SK-N-MC (cell line): Measurements from ENCODE around the gene RYR1.
"Not testable (repeated sequence)": the region's sequence is repeated elsewhere in the genome, so short reads cannot be mapped to it uniquely, and the experiment has no call there.

Source experiments
- DNase-seq: peaks from one replicate; pipeline ENCODE4 v3.0.0-alpha.2; 2011; ENCODE audit warnings: low read depth, low spot score
- H3K27ac ChIP-seq: fragments of 200-600 bp; sonication (generic); 2 replicates; pipeline ENCODE4 v1.5.1; 2016; ENCODE audit warnings: mixed run types
- H3K36me3 ChIP-seq: fragments of 200-600 bp; sonication (generic); 2 replicates; pipeline ENCODE4 v1.6.1; 2017; ENCODE audit warnings: antibody characterized with exemption, low read length, mixed read lengths; ENCODE audit not compliant: insufficient read depth
- H3K4me3 ChIP-seq: fragments of 200-600 bp; sonication (generic); 2 replicates; pipeline ENCODE4 v1.5.1; 2016
- H3K9ac ChIP-seq: fragments of 200-600 bp; sonication (generic); 2 replicates; pipeline ENCODE4 v1.8.0; 2017; ENCODE audit warnings: mixed run types, mixed read lengths; ENCODE audit not compliant: insufficient read length
- H3K9me3 ChIP-seq: fragments of 200-600 bp; sonication (generic); 2 replicates; pipeline ENCODE4 v1.6.1; 2017; ENCODE audit warnings: low read depth, mild to moderate bottlenecking, antibody characterized with exemption, low read length, moderate library complexity, mixed read lengths
- EZH2 ChIP-seq: fragments of 200-600 bp; sonication (generic); IDR thresholded peaks from one replicate; pipeline ENCODE4 v1.6.1; 2017; ENCODE audit warnings: antibody characterized with exemption
- FOXP2 ChIP-seq: optimal IDR thresholded peaks from 2 replicates; pipeline ENCODE3; 2011; ENCODE audit warnings: mild to moderate bottlenecking, moderate library complexity; ENCODE audit not compliant: insufficient read depth; ENCODE audit errors: extremely low read length, control extremely low read depth
- POLR2AphosphoS5 ChIP-seq: IDR thresholded peaks from 2 replicates; pipeline ENCODE4 v1.6.1; 2012; ENCODE audit warnings: mild to moderate bottlenecking, low read depth, low read length, borderline replicate concordance

Gene RYR1

GRCh38 chr19:38562096-38562495, 128.6 kb downstream of the RYR1 start:
- Histone ChIP-seq H3K27ac (no peak overlapping the region), H3K9ac (no peak overlapping the region), H3K9me3 (no peaks in the 10 kb centered on the region), H3K4me3 (no peak overlapping the region), H3K36me3 (no peaks in the 10 kb centered on the region)
- DNase-seq = no peak
- TF ChIP-seq FOXP2 (no peak), POLR2AphosphoS5 (no peak), EZH2 (no peak)

GRCh38 chr19:38563475-38563874, 130.0 kb downstream of the RYR1 start:
- Histone ChIP-seq H3K9ac (no peak overlapping the region), H3K27ac (no peak overlapping the region), H3K36me3 (no peaks in the 10 kb centered on the region), H3K9me3 (no peaks in the 10 kb centered on the region), H3K4me3 (no peak overlapping the region)
- no peak for DNase-seq
- TF ChIP-seq POLR2AphosphoS5 = no peak
- no peak for TF ChIP-seq FOXP2
- TF ChIP-seq EZH2 = no peak

GRCh38 chr19:38564981-38565690, 131.6 kb downstream of the RYR1 start:
- Histone ChIP-seq H3K36me3 (no peaks in the 10 kb centered on the region), H3K4me3 (no peak overlapping the region), H3K9ac (no peak overlapping the region), H3K27ac (no peak overlapping the region), H3K9me3 (no peaks in the 10 kb centered on the region)
- no peak for DNase-seq
- TF ChIP-seq POLR2AphosphoS5 = no peak
- no peak for TF ChIP-seq FOXP2
- no peak for TF ChIP-seq EZH2

- no peak overlapping the region for H3K4me3 ChIP-seq
- no peak overlapping the region for H3K27ac ChIP-seq
- no peaks in the 10 kb centered on the region for H3K36me3 ChIP-seq
- no peaks in the 10 kb centered on the region for H3K9me3 ChIP-seq
- DNase-seq = no peak
- H3K9ac ChIP-seq = no peak overlapping the region
- no peak for TF ChIP-seq EZH2
- no peak for TF ChIP-seq FOXP2
- no peak for TF ChIP-seq POLR2AphosphoS5
These were observed 132.2 kb downstream of the RYR1 start for GRCh38 chr19:38565691-38566105.

- DNase-seq = no peak
- H3K9ac ChIP-seq = no peak overlapping the region
- TF ChIP-seq EZH2 (no peak), FOXP2 (no peak), POLR2AphosphoS5 (no peak)
- no peaks in the 10 kb centered on the region for H3K36me3 ChIP-seq
- no peaks in the 10 kb centered on the region for H3K9me3 ChIP-seq
- no peak overlapping the region for H3K27ac ChIP-seq
- no peak overlapping the region for H3K4me3 ChIP-seq
These were observed 136.0 kb downstream of the RYR1 start for GRCh38 chr19:38569368-38569983.

GRCh38 chr19:38571682-38572081, 138.2 kb downstream of the RYR1 start:
- Histone ChIP-seq H3K9ac (no peak overlapping the region), H3K4me3 (no peak overlapping the region), H3K9me3 (no peaks in the 10 kb centered on the region), H3K27ac (no peak overlapping the region), H3K36me3 (no peaks in the 10 kb centered on the region)
- TF ChIP-seq FOXP2 (no peak), POLR2AphosphoS5 (no peak), EZH2 (no peak)
- no peak for DNase-seq

GRCh38 chr19:38577826-38578225, 144.3 kb downstream of the RYR1 start:
- DNase-seq = no peak
- H3K4me3 ChIP-seq = no peak overlapping the region
- no peaks in the 10 kb centered on the region for H3K36me3 ChIP-seq
- TF ChIP-seq EZH2 (no peak), POLR2AphosphoS5 (no peak), FOXP2 (no peak)
- H3K9ac ChIP-seq = no peak overlapping the region
- H3K27ac ChIP-seq = no peak overlapping the region
- no peaks in the 10 kb centered on the region for H3K9me3 ChIP-seq

- not testable (repeated sequence) for H3K4me3 ChIP-seq, H3K9me3 ChIP-seq, H3K9ac ChIP-seq, H3K27ac ChIP-seq, H3K36me3 ChIP-seq, DNase-seq
These were observed 145.8 kb downstream of the RYR1 start for GRCh38 chr19:38579304-38579703.

- H3K9me3 ChIP-seq = no peaks in the 10 kb centered on the region
- no peak overlapping the region for H3K4me3 ChIP-seq
- no peak for DNase-seq
- TF ChIP-seq EZH2 = no peak
- H3K36me3 ChIP-seq = no peaks in the 10 kb centered on the region
- H3K9ac ChIP-seq = no peak overlapping the region
- no peak overlapping the region for H3K27ac ChIP-seq
These were observed 146.6 kb downstream of the RYR1 start for GRCh38 chr19:38580080-38580479.
